Thyroid gland (tissue), 4 donors: ENCODE results near the gene HCRT. TPM values are rescaled to one million over a fixed set of nuclear protein-coding genes. Genes with fewer than 3 reads are reported as not detected.
"Not testable (repeated sequence)": the region's sequence is repeated elsewhere in the genome, so short reads cannot be mapped to it uniquely, and the experiment has no call there.

Source experiments
- DNase-seq, 2 donors: peaks; one replicate each; pipeline ENCODE4 v3.0.0-alpha.2; 2019
- H3K27ac ChIP-seq, 3 donors: fragments of 200-600 bp; sonication (generic); 1 replicate in 2 of 3; 2 replicates in 1 of 3; pipeline ENCODE4 v1.5.1; 2016 to 2019; ENCODE audit warnings: mild to moderate bottlenecking in 1 of 3, moderate library complexity in 1 of 3
- H3K27me3 ChIP-seq: fragments of 200-600 bp; sonication (generic); one replicate; pipeline ENCODE4 v1.5.1; 2019
- H3K36me3 ChIP-seq, 2 donors: fragments of 200-600 bp; sonication (generic); one replicate each; pipeline ENCODE4 v1.5.1; 2016 to 2019
- H3K4me1 ChIP-seq, 2 donors: fragments of 200-600 bp; sonication (generic); one replicate each; pipeline ENCODE4 v1.5.1; 2017 to 2019
- H3K4me3 ChIP-seq, 3 donors: fragments of 200-600 bp; sonication (generic); replicated peaks in 1 of 3; 1 replicate in 2 of 3; 2 replicates in 1 of 3; pipeline ENCODE4 v1.5.1; 2016; ENCODE audit warnings: mild to moderate bottlenecking in 1 of 3
- H3K9me3 ChIP-seq: fragments of 200-600 bp; sonication (generic); one replicate; pipeline ENCODE4 v1.5.1; 2017
- POLR2A ChIP-seq, 2 donors: fragments of 450-650 bp; IDR thresholded peaks; one replicate each; pipeline ENCODE4 v1.6.1; 2017; ENCODE audit warnings: antibody characterized with exemption in 2 of 2, mild to moderate bottlenecking in 2 of 2, moderate library complexity in 1 of 2
- WGBS, 2 donors: methylation state at CpG; one replicate each; pipeline ENCODE4 v1.1.5; 2017; 5-methylcytosine and 5-hydroxymethylcytosine counted together
- intact Hi-C: fragments of 100-400 bp; cut with DNase I; formaldehyde crosslinking; loops from one replicate; pipeline ENCODE4 v1.15.1; 2023
- total RNA-seq, 4 donors: library from RNA; depleted of rRNA; stranded (reverse); fragments of >200 nt; gene quantifications; one replicate each; pipeline ENCODE4 v1.2.3, GENCODE V29; 2016
- TF ChIP-seq, protein P1 (sequence below), 6 experiments: fragments of 200-600 bp in 3 of 6; fragments of 450-650 bp in 3 of 6; sonication (generic) in 3 of 6; IDR thresholded peaks; one replicate each; pipeline ENCODE4 v1.5.1; 2016 to 2019; ENCODE audit warnings: antibody characterized with exemption in 6 of 6, mild to moderate bottlenecking in 2 of 6, inconsistent platforms in 1 of 6, moderate library complexity in 1 of 6

Gene HCRT
- total RNA-seq, 4 donors from 2014 or later, result not detected

DNA sequence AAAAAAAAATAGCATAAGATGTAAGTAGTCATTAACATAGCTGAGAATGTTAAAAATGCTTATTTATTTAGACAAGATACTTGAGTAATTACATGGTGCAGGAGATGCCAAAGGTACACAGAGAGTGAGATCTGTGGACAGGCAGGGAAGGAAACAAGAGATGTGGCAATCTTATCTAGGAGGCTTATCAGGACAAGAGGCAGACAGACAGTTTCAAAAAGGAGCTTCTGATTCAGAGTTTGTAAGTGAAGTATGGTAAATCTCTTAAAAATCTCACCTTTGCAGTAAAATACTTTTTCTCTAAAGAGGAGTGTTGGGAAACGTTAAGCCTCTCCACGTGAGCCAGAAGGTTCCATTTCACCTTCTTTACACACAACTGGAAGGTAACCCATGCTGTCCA is 28.9 kb upstream of the HCRT start:
- peak overlapping the region in 1 of 3 donors; percentile 13 for H3K27ac ChIP-seq

DNA sequence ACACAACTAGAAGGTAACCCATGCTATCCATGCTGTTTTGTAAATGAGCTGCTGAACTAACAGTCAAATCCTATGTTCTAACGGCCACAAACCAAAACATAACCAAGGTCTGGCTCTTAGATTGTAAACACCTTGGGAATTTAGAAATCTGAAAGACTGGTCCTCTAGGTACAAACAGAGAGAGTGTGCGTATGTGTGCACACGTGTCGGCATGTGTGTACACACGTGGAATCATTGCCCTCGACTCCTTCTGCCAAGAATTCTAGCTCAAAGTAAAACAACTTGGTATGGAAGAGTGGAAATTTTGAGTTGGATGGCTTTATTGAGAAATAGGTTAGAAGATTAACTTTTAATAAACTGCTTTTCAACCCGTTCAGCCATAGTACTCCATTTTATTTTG is 27.1 kb upstream of the HCRT start:
- intact Hi-C loops, result no loop called here
- no peak for TF ChIP-seq POLR2A (IDR thresholded peaks at IDR 0.05)
- TF ChIP-seq, protein P1, sequence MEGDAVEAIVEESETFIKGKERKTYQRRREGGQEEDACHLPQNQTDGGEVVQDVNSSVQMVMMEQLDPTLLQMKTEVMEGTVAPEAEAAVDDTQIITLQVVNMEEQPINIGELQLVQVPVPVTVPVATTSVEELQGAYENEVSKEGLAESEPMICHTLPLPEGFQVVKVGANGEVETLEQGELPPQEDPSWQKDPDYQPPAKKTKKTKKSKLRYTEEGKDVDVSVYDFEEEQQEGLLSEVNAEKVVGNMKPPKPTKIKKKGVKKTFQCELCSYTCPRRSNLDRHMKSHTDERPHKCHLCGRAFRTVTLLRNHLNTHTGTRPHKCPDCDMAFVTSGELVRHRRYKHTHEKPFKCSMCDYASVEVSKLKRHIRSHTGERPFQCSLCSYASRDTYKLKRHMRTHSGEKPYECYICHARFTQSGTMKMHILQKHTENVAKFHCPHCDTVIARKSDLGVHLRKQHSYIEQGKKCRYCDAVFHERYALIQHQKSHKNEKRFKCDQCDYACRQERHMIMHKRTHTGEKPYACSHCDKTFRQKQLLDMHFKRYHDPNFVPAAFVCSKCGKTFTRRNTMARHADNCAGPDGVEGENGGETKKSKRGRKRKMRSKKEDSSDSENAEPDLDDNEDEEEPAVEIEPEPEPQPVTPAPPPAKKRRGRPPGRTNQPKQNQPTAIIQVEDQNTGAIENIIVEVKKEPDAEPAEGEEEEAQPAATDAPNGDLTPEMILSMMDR (IDR thresholded peaks at IDR 0.05), result no peak
- H3K27me3 ChIP-seq, result no peaks in the 10 kb centered on the region
- H3K9me3 ChIP-seq, result no peaks in the 10 kb centered on the region
- peaks cover 0 to 8% of the 10 kb centered on the region in 2 donors for H3K4me1 ChIP-seq
- H3K4me3 ChIP-seq, result no peak overlapping the region
- H3K36me3 ChIP-seq, result peaks cover 31% of the 10 kb centered on the region in 2 donors
- 84 to 91% methylated on average over 7 of the region's 7 CpGs for WGBS, 2 donors
- no peak for DNase-seq
- no peak overlapping the region for H3K27ac ChIP-seq

More for the DNA sequence above, 28.9 kb upstream of the HCRT start:
- WGBS, 2 donors, result 83 to 86% methylated on average over 2 of the region's 2 CpGs
- peaks cover 0 to 8% of the 10 kb centered on the region in 2 donors for H3K4me1 ChIP-seq
- DNase-seq, result no peak
- no peak overlapping the region for H3K4me3 ChIP-seq
- intact Hi-C loops, result no loop called here
- H3K36me3 ChIP-seq, result peaks cover 39 to 40% of the 10 kb centered on the region in 2 donors
- no peaks in the 10 kb centered on the region for H3K9me3 ChIP-seq
- no peaks in the 10 kb centered on the region for H3K27me3 ChIP-seq
- TF ChIP-seq, protein P1 (IDR thresholded peaks at IDR 0.05), result no peak
- TF ChIP-seq POLR2A (IDR thresholded peaks at IDR 0.05), result no peak

DNA sequence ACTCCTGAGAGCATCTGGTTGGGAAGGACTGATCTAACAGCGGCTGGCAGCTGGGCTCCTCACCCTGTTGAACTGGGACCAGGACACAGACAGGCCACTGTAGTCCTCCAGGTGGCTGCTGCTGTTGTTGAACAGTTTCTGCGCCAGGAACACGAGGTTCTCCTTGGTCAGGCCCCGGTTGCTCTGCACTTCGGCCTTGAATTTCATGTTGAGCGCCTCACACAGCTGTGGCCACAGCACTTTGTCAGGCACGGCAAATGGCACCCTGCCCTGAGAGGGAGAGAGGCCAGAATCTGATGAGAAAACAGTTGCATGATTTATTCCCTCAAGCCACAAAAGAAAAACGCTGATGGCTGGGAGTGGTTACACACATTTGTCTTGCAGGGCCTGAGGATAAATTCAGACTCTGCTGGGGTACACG is 26.7 kb upstream of the HCRT start:
- DNase-seq, H3K4me3 ChIP-seq, H3K4me1 ChIP-seq, H3K27me3 ChIP-seq, H3K9me3 ChIP-seq, H3K27ac ChIP-seq, intact Hi-C loops: not testable (repeated sequence)
- H3K36me3 ChIP-seq, result peaks cover 27% of the 10 kb centered on the region in 2 donors
- 84 to 92% methylated on average over 9 of the region's 9 CpGs for WGBS, 2 donors

DNA sequence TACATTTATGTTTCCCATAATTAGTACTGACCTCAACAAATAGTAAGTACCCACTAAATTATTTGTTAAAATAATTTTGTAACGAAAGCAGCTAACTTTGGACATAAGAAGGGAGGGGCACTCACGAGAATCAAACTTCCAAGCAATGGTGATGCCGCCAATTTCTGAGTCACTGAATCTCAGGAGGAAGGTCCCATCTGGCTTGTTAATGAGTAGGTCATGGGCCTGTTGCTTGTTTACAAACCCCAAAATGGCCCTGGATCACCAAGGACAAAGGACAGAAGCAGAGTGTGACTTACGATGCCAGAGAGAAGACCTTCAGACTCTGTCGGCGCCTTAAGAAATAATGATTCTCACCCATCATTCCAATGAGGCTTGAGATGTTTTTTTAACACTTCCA is 24.8 kb upstream of the HCRT start:
- Histone ChIP-seq H3K4me3 (no peak overlapping the region), H3K9me3 (no peaks in the 10 kb centered on the region), H3K27me3 (no peaks in the 10 kb centered on the region), H3K27ac (no peak overlapping the region), H3K36me3 (peaks cover 17 to 28% of the 10 kb centered on the region in 2 donors), H3K4me1 (peaks cover 0 to 5% of the 10 kb centered on the region in 2 donors)
- no peak for TF ChIP-seq POLR2A (IDR thresholded peaks at IDR 0.05)
- TF ChIP-seq, protein P1 (IDR thresholded peaks at IDR 0.05), result no peak
- no peak for DNase-seq
- 92 to 98% methylated on average over 6 of the region's 6 CpGs for WGBS, 2 donors
- intact Hi-C loops, result no loop called here

DNA sequence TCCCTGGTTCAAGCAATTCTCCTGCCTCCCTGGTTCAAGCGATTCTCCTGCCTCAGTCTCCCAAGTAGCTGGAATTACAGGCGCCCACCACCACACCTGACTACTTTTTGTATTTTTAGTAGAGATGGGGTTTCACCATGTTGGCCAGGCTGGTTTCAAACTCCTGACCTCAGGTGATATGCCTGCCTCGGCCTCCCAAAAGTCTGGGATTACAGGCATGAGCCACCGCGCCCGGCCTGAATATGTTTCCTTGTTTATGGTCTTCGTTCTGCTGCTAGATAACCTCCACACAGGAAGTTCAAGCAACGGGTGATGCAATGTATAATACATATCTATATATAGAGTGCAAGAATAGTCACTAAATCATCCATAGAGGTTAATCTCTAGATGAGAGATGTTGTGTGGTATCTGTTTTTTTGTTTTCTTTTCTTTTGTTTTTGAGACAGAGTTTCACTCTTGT is 20.9 kb upstream of the HCRT start:
- H3K27ac ChIP-seq, result not testable (repeated sequence)
- WGBS, 2 donors, result 91 to 92% methylated on average over 8 of the region's 8 CpGs
- intact Hi-C loops, result loop anchor here (10.0 kb wide), 1 partner anchor 51 kb away; the partner anchor contains the start of gene RAB5C

DNA sequence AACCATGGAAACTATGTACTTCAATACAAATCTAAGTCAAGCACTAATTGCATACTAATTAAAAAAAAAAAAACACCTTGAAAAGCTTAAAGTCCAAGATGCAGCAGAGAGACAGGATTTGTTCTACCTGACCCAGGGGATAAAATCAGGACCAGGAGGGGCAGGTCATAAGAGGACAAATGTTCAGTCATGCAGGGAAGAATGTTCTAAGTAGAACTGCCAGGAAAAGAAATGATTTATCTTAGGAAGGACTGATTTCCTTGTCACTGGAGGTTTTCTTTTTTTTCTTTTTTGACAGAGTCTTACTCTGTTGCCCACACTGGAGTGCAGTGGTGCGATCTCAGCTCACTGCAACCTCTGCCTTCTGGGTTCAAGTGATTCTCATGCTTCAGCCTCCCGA is 18.1 kb upstream of the HCRT start:
- TF ChIP-seq, protein P1 (IDR thresholded peaks at IDR 0.05), result no peak
- TF ChIP-seq POLR2A (IDR thresholded peaks at IDR 0.05), result no peak
- Histone ChIP-seq H3K4me1 (peaks cover 14 to 23% of the 10 kb centered on the region in 2 donors), H3K9me3 (no peaks in the 10 kb centered on the region), H3K27ac (peak overlapping the region; percentile 29 to 76 (median 64)), H3K36me3 (peaks cover 5% of the 10 kb centered on the region in 2 donors), H3K4me3 (no peak overlapping the region), H3K27me3 (no peaks in the 10 kb centered on the region)
- intact Hi-C loops, result loop anchor here (10.0 kb wide), 1 partner anchor 49 kb away; the partner anchor contains the start of gene RAB5C
- 78 to 81% methylated on average over 2 of the region's 2 CpGs for WGBS, 2 donors
- peak; percentile 24 to 28 for DNase-seq

More for the DNA sequence above, 20.9 kb upstream of the HCRT start:
- H3K4me3 ChIP-seq, DNase-seq, H3K27me3 ChIP-seq, H3K9me3 ChIP-seq: not testable (repeated sequence)
- Histone ChIP-seq H3K36me3 (peaks cover 22 to 23% of the 10 kb centered on the region in 2 donors), H3K4me1 (peaks cover 14 to 23% of the 10 kb centered on the region in 2 donors)
